ENCODE results near the gene PTBP1. TPM values are rescaled to one million over a fixed set of nuclear protein-coding genes. Genes with fewer than 3 reads are reported as not detected.

The PTBP1 gene
- total and polyA plus RNA-seq, 2 of the 13 experiments (the other 11 are each of a cell fraction or from before 2014, with no cell fraction given) = 195 to 288 TPM

GRCh38 chr19:778910-779653 lies 18.2 kb upstream of the PTBP1 start (continued):
- TF ChIP-seq ZNF512B (CRISPR knock-in tag; IDR thresholded peaks at IDR 0.05; ENCODE audit: borderline replicate concordance) = no peak
- 0 out of 2 replicates have a peak, but pooled peaks have one; percentile 70 for TF ChIP-seq KDM4B (CRISPR knock-in tag; IDR thresholded peaks at IDR 0.05)
- TF ChIP-seq ETV5 (CRISPR knock-in tag; IDR thresholded peaks at IDR 0.05; ENCODE audit: borderline replicate concordance) = peak; percentile 71; the same call in 1 of the 2 replicates
- TF ChIP-seq ZNF275 (CRISPR knock-in tag; IDR thresholded peaks at IDR 0.05; ENCODE audit: borderline replicate concordance) = no peak
- no peak for TF ChIP-seq ZNF570 (CRISPR knock-in tag; IDR thresholded peaks at IDR 0.05; ENCODE audit: borderline replicate concordance)
- TF ChIP-seq HOXD1 (CRISPR knock-in tag; IDR thresholded peaks at IDR 0.05) = peak; percentile 72; the same call in 1 of the 2 replicates
- TF ChIP-seq ZNF431 (CRISPR knock-in tag; IDR thresholded peaks at IDR 0.05; ENCODE audit: borderline replicate concordance, low read depth) = no peak
- peak; percentile 32 for TF ChIP-seq MED8 (CRISPR knock-in tag; IDR thresholded peaks at IDR 0.05; ENCODE audit: insufficient replicate concordance)
- TF ChIP-seq ZBTB20 (CRISPR knock-in tag; IDR thresholded peaks at IDR 0.05; ENCODE audit: borderline replicate concordance, low read depth) = peak; percentile 49; the same call in 1 of the 2 replicates
- TF ChIP-seq NFYC (CRISPR knock-in tag; IDR thresholded peaks at IDR 0.05) = peak; percentile 40; the same call in 1 of the 2 replicates
- no peak for TF ChIP-seq ZNF552 (CRISPR knock-in tag; IDR thresholded peaks at IDR 0.05; ENCODE audit: borderline replicate concordance)
- no peak for TF ChIP-seq XBP1 (CRISPR knock-in tag; IDR thresholded peaks at IDR 0.05)
- TF ChIP-seq ZNF280B (CRISPR knock-in tag; IDR thresholded peaks at IDR 0.05; ENCODE audit: borderline replicate concordance) = 0 out of 2 replicates have a peak, but pooled peaks have one; percentile 64
- TF ChIP-seq TOE1 (CRISPR knock-in tag; IDR thresholded peaks at IDR 0.05) = peak; percentile 65; the same call in 1 of the 2 replicates
- 0 out of 2 replicates have a peak, but pooled peaks have one; percentile 56 for TF ChIP-seq HINFP (CRISPR knock-in tag; IDR thresholded peaks at IDR 0.05; ENCODE audit: low read depth)
- TF ChIP-seq FOXC1 (CRISPR knock-in tag; IDR thresholded peaks at IDR 0.05; ENCODE audit: borderline replicate concordance) = peak; percentile 96
- TF ChIP-seq PBX3 (CRISPR knock-in tag; IDR thresholded peaks at IDR 0.05; ENCODE audit: borderline replicate concordance) = peak; percentile 84; the same call in 1 of the 2 replicates
- TF ChIP-seq ZNF350 (CRISPR knock-in tag; IDR thresholded peaks at IDR 0.05; ENCODE audit: borderline replicate concordance, low read depth) = no peak
